Adipose tissue (tissue), 3 donors: Measurements from ENCODE around the gene SLC16A7. TPM values are rescaled to one million over a fixed set of nuclear protein-coding genes. Genes with fewer than 3 reads are reported as not detected.
A peak's percentile ranks its signal among the peaks of the same experiment; 100 is the strongest.
"Not testable (repeated sequence)": the region's sequence is repeated elsewhere in the genome, so short reads cannot be mapped to it uniquely, and the experiment has no call there.

ENCODE experiments used
- H3K27ac ChIP-seq: one replicate; pipeline ENCODE4 v1.5.1; 2013; ENCODE audit warnings: low read depth, low read length
- WGBS, 3 donors: extraction: QIAGEN DNeasy Blood & Tissue Kit; methylation state at CpG; one replicate each; pipeline ENCODE4 v1.1.7; 2013; 5-methylcytosine and 5-hydroxymethylcytosine counted together
- polyA plus RNA-seq, 3 donors: library from polyadenylated mRNA; stranded (reverse); fragments of 200-250 nt; gene quantifications; one replicate each; pipeline ENCODE4 v1.2.3, GENCODE V29; 2013
- donor health status: healthy with polysubstance abuse.
- donor health status: Bipolar disorder and iron deficiency.
- donor health status: healthy.

SLC16A7 gene, protein sequence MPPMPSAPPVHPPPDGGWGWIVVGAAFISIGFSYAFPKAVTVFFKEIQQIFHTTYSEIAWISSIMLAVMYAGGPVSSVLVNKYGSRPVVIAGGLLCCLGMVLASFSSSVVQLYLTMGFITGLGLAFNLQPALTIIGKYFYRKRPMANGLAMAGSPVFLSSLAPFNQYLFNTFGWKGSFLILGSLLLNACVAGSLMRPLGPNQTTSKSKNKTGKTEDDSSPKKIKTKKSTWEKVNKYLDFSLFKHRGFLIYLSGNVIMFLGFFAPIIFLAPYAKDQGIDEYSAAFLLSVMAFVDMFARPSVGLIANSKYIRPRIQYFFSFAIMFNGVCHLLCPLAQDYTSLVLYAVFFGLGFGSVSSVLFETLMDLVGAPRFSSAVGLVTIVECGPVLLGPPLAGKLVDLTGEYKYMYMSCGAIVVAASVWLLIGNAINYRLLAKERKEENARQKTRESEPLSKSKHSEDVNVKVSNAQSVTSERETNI
- polyA plus RNA-seq, result 10 to 100 TPM in 1 of 3 donors, 1 to 10 TPM in 2; 3.3 to 24.0 (median 6.1) TPM

DNA sequence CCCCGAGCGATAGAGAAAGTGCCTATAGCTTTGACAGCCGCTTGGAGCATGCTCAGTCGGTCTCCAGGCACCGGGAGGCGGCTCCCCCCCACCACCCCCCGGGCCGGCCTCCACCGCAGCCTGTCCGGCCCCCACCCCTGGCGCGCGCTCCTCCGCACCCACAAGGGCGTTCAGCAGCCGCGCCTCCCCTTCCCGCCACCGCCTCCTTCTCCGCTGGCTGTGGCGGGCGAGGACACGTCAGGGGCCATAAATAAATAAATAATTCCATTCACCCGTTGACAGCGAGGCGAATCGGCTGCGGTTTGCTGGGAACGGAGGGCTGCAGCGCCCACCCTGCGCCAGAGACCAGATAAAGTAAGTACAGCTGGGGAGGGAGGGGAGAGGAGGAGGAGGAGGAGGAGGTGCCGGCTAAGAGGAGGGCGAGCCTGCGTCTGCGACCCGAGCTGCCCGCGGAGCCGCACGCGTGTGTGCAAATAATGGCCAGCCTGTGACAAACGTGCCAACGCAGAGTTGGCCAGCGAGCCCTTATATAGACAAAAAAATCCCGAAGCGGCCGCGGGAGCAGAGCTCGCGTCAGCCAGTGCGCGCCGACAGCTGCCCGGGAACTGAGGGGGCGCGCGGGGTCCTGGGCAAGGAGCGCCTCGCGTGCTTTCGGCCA, at the start of gene SLC16A7:
TSS of gene SLC16A7 (plus strand) at position 147 of the 658 bp plus-strand sequence. CDS start 108,773 bp downstream, outside the sequence.
- 0 to 1% (median 1%) methylated on average over 60 to 61 of the region's 61 CpGs for WGBS, 3 donors
- H3K27ac ChIP-seq, result peak within 1 kb of the TSS; percentile 99

DNA sequence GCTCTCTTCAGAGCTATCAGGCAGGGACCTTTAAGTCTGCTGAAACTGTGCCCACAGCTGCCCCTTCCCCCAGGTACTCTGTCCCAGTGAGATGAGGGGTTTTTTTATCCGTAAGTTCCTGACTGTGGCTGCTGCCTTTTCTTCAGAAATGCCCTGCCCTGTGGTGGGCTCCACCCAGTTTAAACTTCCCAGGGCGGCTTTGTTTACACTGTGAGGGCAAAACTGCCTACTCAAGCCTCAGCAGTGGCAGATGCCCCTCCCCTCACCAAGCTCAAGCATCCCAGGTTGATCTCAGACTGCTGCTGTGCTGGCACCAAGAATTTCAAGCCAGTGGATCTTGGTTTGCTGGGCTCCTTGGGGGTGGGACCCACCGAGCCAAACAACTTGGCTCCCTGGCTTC, 46.9 kb upstream of the SLC16A7 start:
- WGBS, 3 donors, result 57 to 62% (median 60%) methylated on average over 3 of the region's 3 CpGs
- H3K27ac ChIP-seq, result no peak overlapping the region

DNA sequence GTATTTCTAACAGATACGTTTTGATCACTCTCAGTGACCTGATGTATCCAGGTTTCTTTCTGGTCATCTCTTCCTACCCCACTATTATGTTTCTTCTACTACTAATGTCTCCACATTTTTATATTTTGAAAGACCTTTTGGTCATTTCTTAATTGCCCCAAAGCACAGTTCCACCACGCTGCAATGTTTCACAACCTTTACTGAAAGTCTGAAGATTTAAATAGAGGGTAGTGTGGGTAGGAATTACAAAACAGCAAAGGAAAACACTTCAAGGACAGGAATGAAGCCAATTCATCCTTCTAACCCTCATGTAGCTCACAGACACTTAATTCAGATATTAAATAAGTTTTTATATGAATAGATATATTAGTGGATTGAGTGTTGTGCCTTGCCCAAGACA, 36.1 kb upstream of the SLC16A7 start:
- 55 to 64% (median 61%) methylated on average over 2 of the region's 2 CpGs for WGBS, 3 donors
- no peak overlapping the region for H3K27ac ChIP-seq

DNA sequence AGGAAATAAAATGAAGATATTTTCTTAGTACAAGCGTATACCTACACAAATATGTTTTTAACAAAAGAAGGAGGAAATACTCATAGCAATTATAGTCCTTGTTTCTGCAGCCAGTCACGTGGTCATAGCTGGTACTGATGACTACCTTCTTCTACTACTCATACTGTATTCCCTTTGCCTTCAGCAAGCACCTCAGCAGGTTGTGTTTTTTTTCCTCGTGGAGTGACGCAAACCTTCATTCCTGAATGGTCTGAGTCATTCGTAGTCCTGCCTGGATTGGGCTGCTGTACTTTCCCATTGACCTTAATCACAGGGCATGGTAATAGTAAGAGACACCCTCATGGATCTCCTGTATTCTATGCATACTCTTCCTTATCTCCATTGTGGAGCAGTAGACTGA, 25.7 kb upstream of the SLC16A7 start:
- WGBS, 3 donors, result 84 to 90% (median 85%) methylated on average over 5 of the region's 5 CpGs
- no peak overlapping the region for H3K27ac ChIP-seq

DNA sequence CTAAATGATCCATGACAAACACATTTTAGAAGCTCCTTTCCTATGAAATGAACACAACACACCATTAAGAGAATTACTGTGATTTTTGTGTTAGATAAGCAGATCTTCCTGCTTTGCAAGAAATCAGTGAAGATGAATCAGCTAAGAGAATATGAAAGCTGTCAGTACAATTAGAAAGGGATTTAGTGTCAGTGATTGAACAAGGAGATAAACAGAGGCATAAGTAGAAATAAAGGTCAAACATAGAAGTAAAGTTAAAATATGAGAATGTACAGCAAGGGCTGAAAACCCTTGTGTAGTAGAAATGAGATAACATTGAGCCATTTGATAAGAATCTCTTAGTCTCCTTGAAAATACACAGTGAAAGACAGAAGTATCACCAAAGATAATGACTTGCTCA, 21.4 kb upstream of the SLC16A7 start:
- H3K27ac ChIP-seq, result no peak overlapping the region

DNA sequence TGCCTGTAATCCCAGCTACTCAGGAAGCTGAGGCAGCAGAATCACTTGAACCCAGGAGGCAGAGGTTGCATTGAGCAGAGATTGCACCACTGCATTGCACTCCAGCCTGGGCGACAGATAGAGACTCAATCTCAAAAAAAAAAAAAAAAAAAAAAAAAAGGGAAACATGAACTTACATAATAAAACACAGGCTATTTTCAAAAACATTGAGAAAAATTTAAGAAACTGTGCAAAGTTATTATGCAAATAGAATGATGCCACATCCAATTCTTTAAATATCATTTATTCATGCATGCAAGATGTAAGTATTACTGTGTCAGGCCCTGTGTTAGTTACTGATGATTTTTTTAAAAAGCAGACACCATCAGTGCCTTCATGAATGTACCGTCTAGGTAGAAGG, 20.0 kb upstream of the SLC16A7 start:
- whole genome bisulfite sequencing, 3 donors, result 62 to 97% (median 72%) methylated on average over 2 of the region's 2 CpGs
- no peak overlapping the region for H3K27ac ChIP-seq

DNA sequence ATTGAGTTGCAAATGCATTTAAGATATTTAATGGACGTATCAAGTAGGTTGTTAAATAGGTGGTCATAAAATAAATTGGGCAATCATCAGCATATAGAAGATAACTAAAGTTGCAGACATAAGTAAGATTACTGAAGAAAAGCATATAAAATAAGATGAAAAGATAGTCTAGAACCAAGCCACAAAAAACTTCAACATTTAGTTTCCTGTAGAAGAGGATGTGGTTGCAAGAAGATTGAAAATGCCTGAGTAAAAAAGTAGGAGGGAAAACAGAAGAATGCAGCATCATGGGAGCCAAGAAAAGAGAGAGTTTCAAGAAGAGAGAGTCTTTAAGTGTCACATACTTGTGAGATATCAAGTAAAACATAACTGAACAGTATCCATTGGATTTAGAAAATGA, 17.6 kb upstream of the SLC16A7 start:
- WGBS, 3 donors, result 76 to 89% (median 85%) methylated on average over 1 of the region's 1 CpG
- H3K27ac ChIP-seq, result no peak overlapping the region

DNA sequence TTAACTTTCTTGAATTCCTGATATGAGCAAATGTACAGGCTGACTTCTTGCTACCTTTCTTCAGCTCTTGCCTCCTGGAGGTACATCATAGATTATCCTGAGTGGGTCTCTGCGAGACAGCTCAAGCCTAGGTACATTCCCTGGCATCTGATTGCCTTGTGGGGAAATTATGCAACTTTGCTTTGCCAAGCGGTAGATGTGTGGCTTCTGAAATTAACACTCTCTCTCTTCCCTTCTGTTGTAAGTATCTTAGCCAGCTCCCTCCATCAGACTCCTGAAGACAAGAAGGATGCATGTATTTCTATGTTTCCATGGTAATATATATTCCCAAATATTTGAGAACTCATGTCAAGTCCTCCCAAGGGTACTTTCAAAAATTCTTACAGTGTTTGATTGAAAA, 16.2 kb upstream of the SLC16A7 start:
- WGBS, 3 donors, result 50 to 91% (median 51%) methylated on average over 2 of the region's 2 CpGs
- no peak overlapping the region for H3K27ac ChIP-seq

DNA sequence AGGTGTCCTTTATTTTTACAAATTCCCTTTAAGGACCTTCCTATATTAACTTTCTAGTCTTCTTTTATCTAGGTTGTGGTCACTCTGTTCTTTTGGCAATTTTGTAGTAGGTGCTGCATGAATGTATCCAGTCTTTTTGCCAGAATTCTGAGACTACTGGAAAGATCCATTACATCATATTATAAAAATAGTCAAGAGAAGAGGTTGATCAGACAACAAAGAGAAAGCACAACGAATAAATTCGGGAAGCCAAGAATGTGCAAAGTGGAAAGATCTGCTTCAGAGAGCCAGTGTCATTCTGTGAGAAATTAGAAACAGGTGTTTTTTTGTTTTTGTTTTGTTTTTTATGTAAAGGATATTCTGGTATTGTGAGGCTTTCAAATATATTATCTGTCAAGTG, 15.8 kb upstream of the SLC16A7 start:
- H3K27ac ChIP-seq, result no peak overlapping the region
- 57 to 76% (median 74%) methylated on average over 2 of the region's 2 CpGs for WGBS, 3 donors

DNA sequence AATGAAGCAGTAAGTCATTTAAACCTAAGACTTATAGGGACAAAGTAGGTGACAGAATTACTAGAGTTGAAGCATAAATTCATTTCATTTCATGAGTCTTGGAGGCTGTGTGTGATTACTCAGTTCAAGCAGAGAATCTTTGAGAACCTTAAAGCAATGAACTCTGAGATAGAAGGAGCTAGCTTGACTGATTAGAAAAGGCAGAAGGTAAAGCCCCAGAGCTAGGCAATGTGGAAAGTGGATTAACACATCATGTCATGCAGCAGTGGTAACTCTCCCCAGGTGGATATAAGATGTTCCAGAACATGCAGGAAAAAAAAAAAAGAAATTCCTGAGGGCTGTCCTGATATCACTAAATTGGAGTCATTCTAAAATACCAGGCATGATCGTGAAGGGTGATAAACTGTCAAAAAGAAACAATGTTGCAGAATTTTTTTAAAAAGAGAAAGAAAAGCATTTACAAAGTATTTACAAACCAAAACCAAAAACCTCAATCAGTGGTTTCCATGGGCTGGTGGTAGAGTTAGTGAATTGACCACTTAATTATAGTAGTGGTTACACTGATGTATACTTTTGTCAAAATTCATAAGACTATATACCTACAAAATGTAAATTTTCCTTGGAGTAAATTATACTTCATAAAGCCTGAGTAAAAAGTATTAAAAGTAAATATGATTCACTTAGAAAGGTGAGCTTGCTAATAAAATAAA, 12.7 kb upstream of the SLC16A7 start:
- no peak overlapping the region for H3K27ac ChIP-seq
- WGBS, 3 donors, result 76 to 88% (median 78%) methylated on average over 1 of the region's 1 CpG

DNA sequence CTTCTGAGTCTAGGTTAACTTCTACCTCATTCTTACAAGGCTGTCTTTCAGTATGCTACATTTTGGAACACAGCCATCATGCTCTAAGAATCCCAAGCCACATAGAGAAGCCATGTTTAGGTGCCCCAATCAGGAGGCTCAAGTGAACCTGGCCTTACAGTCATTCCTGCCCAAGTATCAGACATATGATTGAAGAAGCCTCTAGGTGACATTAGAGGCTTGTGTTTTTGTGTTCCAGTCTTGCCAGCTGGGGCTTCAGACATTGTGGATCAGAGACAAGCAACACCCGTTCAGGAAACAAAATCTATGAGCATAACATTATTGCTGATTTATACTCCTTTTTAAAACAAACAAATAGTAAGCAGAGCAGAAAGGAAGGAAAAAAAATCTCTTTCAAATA, 8.1 kb upstream of the SLC16A7 start:
- no peak overlapping the region for H3K27ac ChIP-seq
- WGBS, 3 donors, result 68 to 85% (median 77%) methylated on average over 1 of the region's 1 CpG

DNA sequence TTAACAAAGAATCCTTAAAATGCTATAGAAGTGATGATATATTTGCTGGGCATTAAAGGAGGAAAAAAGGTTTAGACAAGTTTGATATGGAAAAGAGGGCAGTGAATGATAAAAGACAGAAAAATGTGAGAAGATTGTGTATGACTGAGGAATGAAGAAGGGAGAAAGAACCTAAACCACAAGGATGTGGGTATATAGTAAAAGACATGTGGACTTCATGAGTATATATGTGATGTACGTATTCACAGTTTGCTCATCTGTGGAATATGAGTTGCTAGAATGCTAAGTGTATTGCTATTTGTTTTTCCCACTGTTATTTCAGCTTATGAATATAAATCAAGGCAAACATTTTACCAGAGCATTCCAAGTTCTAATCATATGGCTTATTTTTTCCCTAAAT, 2.1 kb upstream of the SLC16A7 start:
- no peak overlapping the region for H3K27ac ChIP-seq
- 98 to 100% (median 100%) methylated on average over 1 of the region's 1 CpG for WGBS, 3 donors

DNA sequence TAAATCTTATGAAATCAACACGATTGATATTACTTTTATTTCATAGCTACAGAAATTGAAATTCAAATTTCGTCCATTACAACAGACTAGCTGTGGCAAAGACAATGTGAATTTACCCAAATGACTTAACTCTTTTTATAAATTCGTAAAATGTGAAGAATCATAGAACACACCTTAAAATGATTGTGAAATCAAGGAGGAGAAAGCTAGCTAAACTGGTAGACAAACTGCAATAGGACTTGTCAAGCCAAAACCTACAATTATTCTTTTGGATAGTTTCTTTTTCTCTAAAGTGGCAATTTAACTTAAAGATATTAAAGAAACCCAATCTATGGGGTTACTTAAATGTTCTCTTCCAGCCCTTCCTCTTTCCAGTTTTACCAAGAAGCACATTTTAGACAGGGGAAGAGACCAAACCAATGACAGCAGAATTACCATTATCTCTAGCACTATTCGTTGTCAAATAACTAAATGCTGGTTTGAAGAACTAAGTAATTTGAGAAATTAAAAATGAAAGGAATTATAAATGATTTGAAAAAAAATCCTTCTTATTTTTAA, 807 bp upstream of the SLC16A7 start:
- H3K27ac ChIP-seq, result no peak overlapping the region
- 55 to 66% (median 64%) methylated on average over 4 of the region's 4 CpGs for WGBS, 3 donors

DNA sequence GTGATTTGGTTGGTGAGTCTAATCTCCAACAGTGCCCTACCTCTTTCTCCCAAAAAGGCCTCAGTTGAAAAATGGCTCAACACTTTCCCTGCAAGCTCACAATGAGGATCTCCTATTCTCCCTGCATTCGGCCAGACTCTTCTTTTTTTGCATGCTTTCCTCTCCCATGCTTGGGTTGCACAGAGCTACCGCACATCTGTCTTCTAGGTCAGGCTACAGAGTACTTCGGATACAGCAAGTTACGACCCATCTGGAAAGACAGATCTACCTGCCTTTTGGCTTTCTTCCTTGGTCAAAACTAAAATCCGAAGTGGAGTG, 305 bp upstream of the SLC16A7 start:
- peak overlapping the region; percentile 99 for H3K27ac ChIP-seq
- WGBS, 3 donors, result 0 to 1% (median 0%) methylated on average over 5 of the region's 5 CpGs

DNA sequence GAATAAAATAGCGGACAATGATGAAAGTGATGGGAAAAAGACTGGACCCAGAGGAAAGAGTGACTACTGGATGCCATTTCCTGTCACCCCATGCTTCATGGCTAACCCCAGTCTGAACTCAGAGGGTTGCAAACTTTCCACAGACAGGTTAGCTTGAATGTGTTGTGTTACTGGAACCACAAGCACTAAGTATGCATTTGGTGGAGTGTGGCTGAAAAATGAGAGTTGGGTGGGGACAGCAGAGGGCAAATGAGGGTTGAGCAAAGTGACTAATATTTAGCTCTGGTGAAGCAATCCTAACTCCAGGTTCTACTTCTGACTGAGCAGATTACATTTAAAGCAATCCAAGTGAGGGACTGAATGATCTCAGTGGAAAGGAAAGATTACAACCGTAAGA, 1.6 kb downstream of the SLC16A7 start:
- H3K27ac ChIP-seq, result peak overlapping the region; percentile 99
- WGBS, 3 donors, result 4 to 11% (median 10%) methylated on average over 2 of the region's 2 CpGs

DNA sequence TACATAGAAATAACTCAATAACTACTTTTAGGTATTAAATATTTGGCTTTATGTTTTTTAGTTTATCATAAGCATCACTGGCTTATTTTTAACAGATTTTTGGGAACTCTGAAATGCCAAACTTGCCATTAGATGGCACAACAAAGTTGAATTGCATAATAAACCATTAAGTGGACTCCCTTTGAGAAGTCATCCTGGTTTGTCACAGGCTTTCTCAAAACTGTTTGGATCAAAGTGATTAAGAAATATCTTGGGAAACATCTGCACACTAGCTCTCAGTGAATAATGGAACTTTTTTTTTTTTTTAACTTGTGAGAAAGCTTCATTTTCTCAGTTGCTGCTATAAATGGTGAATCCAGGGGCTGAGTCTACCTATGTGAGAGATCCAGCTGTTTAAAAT, 4.3 kb downstream of the SLC16A7 start:
- no peak overlapping the region for H3K27ac ChIP-seq

DNA sequence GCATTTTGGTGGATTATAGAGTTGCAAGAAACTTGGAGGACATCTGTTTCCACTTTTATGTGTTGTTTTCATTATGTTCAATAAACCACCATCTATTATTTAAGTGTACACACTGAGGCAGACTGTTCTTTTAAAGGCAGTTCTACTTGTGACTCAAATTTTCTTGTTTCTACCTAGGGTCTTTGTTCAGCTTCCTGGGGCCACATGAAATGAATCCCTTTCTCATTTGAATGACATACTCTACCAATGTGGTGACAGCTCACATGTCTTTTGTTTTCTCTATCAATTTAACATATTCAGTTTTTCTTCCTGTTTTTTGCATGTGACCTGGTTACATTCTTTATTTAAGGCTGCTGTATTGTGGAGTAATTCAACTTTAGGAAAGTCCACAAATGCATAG, 7.9 kb downstream of the SLC16A7 start:
- H3K27ac ChIP-seq, result no peak overlapping the region

DNA sequence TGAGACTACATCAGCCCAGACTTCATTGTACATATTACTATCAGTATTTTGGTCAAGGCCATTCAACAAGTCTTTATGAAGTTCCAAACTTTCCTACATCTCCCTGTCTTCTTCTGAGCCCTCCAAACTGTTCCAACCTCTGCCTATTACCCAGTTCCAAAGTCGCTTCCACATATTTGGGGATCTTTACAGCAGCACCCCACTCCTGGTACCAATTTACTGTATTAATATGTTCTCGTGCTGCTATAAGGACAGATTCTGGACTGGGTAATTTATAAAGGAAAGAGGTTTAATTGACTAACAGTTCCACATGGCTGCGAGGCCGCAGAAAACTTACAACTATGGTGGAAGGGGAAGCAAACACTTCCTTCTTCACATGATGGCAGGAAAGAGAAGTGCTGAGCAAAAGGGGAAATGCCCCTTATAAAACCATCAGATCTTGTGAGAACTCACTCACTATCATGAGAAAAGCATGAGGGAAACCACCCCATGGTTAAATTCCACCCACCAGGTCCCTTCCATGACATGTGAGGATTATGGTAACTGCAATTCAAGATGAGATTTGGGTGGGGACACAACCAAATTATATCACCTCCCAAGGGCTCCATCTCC, 17.1 kb downstream of the SLC16A7 start:
- WGBS, 3 donors, result 61 to 94% (median 73%) methylated on average over 4 of the region's 4 CpGs
- not testable (repeated sequence) for H3K27ac ChIP-seq
